NT2/D1 (cell line): ENCODE data around the gene ANKS4B.

Experiments
- DNase-seq: peaks from one replicate; pipeline ENCODE4 v3.0.0-alpha.2; 2011; ENCODE audit warnings: low read depth, low spot score
- H3K27me3 ChIP-seq: 2 replicates; pipeline ENCODE4 v1.6.0; 2011; ENCODE audit warnings: mild to moderate bottlenecking; ENCODE audit not compliant: insufficient read length, insufficient read depth
- H3K36me3 ChIP-seq: 2 replicates; pipeline ENCODE4 v1.6.1; 2011; ENCODE audit warnings: mild to moderate bottlenecking, low read length, mixed read lengths; ENCODE audit not compliant: insufficient read depth, insufficient read length
- H3K4me1 ChIP-seq: 2 replicates; pipeline ENCODE4 v1.5.1; 2011; ENCODE audit not compliant: insufficient read depth, insufficient read length
- H3K4me3 ChIP-seq: 2 replicates; pipeline ENCODE4 v1.5.1; 2011; ENCODE audit warnings: low read depth; ENCODE audit not compliant: insufficient read length
- H3K9ac ChIP-seq: 2 replicates; pipeline ENCODE4 v1.6.0; 2011; ENCODE audit warnings: low read depth; ENCODE audit not compliant: insufficient read length
- H3K9me3 ChIP-seq: 2 replicates; pipeline ENCODE4 v1.5.1; 2011; ENCODE audit warnings: mild to moderate bottlenecking, low read length; ENCODE audit not compliant: insufficient read depth
- SUZ12 ChIP-seq: IDR thresholded peaks from 2 replicates; pipeline ENCODE4 v1.6.1; 2011; ENCODE audit not compliant: insufficient read length, insufficient read depth; ENCODE audit errors: extremely low read depth
- YY1 ChIP-seq: IDR thresholded peaks from 2 replicates; pipeline ENCODE4 v1.6.1; 2011; ENCODE audit not compliant: insufficient read length, insufficient read depth
- ZNF274 ChIP-seq: IDR thresholded peaks from 2 replicates; pipeline ENCODE4 v1.6.1; 2011; ENCODE audit warnings: mild to moderate bottlenecking, low read depth, low read length

Gene ANKS4B

GRCh38 chr16:21274172-21274726, 40.8 kb downstream of the ANKS4B start:
- no peak overlapping the region for H3K9ac ChIP-seq
- no peak for TF ChIP-seq ZNF274
- TF ChIP-seq SUZ12, result no peak
- TF ChIP-seq YY1, result no peak
- no peak for DNase-seq
- H3K36me3 ChIP-seq, result no peaks in the 10 kb centered on the region
- no peak overlapping the region for H3K4me3 ChIP-seq
- peaks cover 24% of the 10 kb centered on the region for H3K27me3 ChIP-seq
- peaks cover 8% of the 10 kb centered on the region for H3K4me1 ChIP-seq
- no peaks in the 10 kb centered on the region for H3K9me3 ChIP-seq

GRCh38 chr16:21275529-21275928, 42.0 kb downstream of the ANKS4B start:
- Histone ChIP-seq H3K9ac (no peak overlapping the region), H3K4me1 (peaks cover 8% of the 10 kb centered on the region), H3K4me3 (no peak overlapping the region), H3K9me3 (no peaks in the 10 kb centered on the region), H3K27me3 (peaks cover 33% of the 10 kb centered on the region), H3K36me3 (no peaks in the 10 kb centered on the region)
- no peak for DNase-seq
- no peak for TF ChIP-seq YY1

- Histone ChIP-seq H3K4me3 (no peak overlapping the region), H3K9me3 (no peaks in the 10 kb centered on the region), H3K9ac (no peak overlapping the region), H3K27me3 (peaks cover 33% of the 10 kb centered on the region), H3K36me3 (no peaks in the 10 kb centered on the region), H3K4me1 (peaks cover 8% of the 10 kb centered on the region)
- no peak for DNase-seq
- TF ChIP-seq ZNF274 (no peak), SUZ12 (no peak), YY1 (no peak)
Observed at GRCh38 chr16:21276090-21276489, 42.6 kb downstream of the ANKS4B start.

GRCh38 chr16:21277045-21277926, 43.8 kb downstream of the ANKS4B start:
- Histone ChIP-seq H3K27me3 (peaks cover 33% of the 10 kb centered on the region), H3K36me3 (no peaks in the 10 kb centered on the region), H3K4me3 (peak overlapping the region; percentile 59), H3K9me3 (no peaks in the 10 kb centered on the region), H3K4me1 (peaks cover 8% of the 10 kb centered on the region), H3K9ac (peak overlapping the region; percentile 82)
- TF ChIP-seq SUZ12, result no peak
- TF ChIP-seq ZNF274, result no peak
- no peak for TF ChIP-seq YY1
- no peak for DNase-seq

GRCh38 chr16:21277927-21278706, 44.6 kb downstream of the ANKS4B start, which contains the start of gene CRYM:
CRYM (minus strand) TSS chr16:21278290; CDS start chr16:21278251, 39 bp downstream.
- TF ChIP-seq SUZ12 (no peak), ZNF274 (no peak), YY1 (no peak)
- Histone ChIP-seq H3K36me3 (no peaks in the 10 kb centered on the region), H3K9me3 (no peaks in the 10 kb centered on the region), H3K4me1 (peaks cover 8% of the 10 kb centered on the region), H3K27me3 (peaks cover 33% of the 10 kb centered on the region), H3K4me3 (peak within 1 kb of the TSS; percentile 59), H3K9ac (peak within 1 kb of the TSS; percentile 82)
- no peak for DNase-seq

GRCh38 chr16:21279501-21279900, 46.0 kb downstream of the ANKS4B start:
- no peak for TF ChIP-seq ZNF274
- no peak for TF ChIP-seq SUZ12
- TF ChIP-seq YY1, result no peak
- Histone ChIP-seq H3K4me3 (no peak overlapping the region), H3K36me3 (no peaks in the 10 kb centered on the region), H3K9me3 (no peaks in the 10 kb centered on the region), H3K27me3 (peaks cover 33% of the 10 kb centered on the region), H3K9ac (no peak overlapping the region), H3K4me1 (peaks cover 8% of the 10 kb centered on the region)
- no peak for DNase-seq

- DNase-seq, result no peak
- Histone ChIP-seq H3K4me1 (peaks cover 8% of the 10 kb centered on the region), H3K9ac (no peak overlapping the region), H3K4me3 (no peak overlapping the region), H3K36me3 (no peaks in the 10 kb centered on the region), H3K9me3 (no peaks in the 10 kb centered on the region), H3K27me3 (peaks cover 30% of the 10 kb centered on the region)
- no peak for TF ChIP-seq SUZ12
Observed at GRCh38 chr16:21281698-21282389, 48.3 kb downstream of the ANKS4B start.
